ENCODE results near the gene MVP.
"Not testable (repeated sequence)": the region's sequence is repeated elsewhere in the genome, so short reads cannot be mapped to it uniquely, and the experiment has no call there.

MVP gene

GRCh38 chr16:29820271-29820701, at the start of gene MVP:
Gene MVP, plus strand, starts transcription at chr16:29820462. Its CDS starts 10,088 bp downstream, at chr16:29830550.
- peak; percentile 87 for DNase-seq

DNA sequence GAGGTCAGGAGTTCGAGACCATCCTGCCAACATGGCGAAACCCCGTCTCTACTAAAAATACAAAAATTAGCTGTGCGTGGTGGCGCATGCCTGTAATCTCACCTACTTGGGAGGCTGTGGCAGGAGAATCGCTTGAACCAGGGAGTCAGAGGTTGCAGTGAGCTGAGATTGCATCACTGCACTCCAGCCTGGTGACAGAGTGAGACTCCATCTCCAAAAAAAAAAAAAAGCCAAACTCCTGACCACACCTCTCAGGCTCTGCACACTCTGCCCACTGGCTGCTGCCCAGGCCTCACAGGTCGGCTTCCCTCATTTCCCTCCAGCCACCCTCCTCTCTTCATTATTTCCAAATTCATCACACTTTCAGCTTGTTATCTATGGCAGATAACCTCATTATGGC, 47.9 kb upstream of the MVP start:
- not testable (repeated sequence) for DNase-seq

- no peak for DNase-seq
Measured at GRCh38 chr16:29774730-29775129, 45.5 kb upstream of the MVP start.

GRCh38 chr16:29775742-29776408, 44.4 kb upstream of the MVP start:
- DNase-seq: peak; percentile 74

DNA sequence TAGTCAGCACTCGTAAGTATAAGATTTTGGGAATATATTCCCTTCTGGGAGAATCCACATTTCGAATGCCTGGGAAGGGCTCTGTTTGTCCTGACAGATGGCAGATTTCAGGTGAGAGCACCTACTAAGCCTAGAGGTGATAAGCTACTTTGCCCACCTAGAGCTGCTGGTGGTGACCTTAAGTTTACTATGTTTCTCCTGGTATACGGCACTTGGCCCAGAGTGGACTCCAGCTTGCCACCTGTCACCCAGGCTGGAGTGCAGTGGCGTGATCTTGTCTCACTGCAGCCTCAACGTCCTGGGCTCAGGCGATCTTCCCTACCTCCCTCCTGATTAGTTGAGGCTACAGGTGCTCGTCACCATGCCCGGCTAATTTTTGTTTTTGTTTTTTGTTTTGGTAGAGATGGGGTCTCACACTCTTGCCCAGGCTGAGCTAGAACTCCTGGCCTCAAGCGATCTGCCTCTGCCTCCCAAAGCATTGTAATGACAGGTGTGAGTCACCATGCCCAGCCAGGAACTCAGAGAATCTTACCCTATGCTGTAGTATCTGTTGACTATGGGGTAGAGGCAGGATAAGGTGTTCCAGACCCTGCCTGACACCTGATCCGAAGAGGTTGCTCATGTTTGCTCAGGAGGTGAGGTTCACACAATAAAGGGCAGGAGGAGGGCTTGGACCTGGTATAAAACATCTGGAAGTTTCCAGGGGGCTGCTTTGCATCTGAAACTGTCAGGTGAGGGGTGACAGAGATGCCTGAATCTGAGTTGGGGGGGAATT, 42.5 kb upstream of the MVP start, which contains the start of gene ZG16:
Gene ZG16, plus strand, starts transcription at position 681 of the 775 bp plus-strand sequence. CDS start 1,011 bp downstream, outside the sequence.
- peak; percentile 5 for DNase-seq

- no peak for DNase-seq
Measured at GRCh38 chr16:29779474-29779873, 40.8 kb upstream of the MVP start.

DNA sequence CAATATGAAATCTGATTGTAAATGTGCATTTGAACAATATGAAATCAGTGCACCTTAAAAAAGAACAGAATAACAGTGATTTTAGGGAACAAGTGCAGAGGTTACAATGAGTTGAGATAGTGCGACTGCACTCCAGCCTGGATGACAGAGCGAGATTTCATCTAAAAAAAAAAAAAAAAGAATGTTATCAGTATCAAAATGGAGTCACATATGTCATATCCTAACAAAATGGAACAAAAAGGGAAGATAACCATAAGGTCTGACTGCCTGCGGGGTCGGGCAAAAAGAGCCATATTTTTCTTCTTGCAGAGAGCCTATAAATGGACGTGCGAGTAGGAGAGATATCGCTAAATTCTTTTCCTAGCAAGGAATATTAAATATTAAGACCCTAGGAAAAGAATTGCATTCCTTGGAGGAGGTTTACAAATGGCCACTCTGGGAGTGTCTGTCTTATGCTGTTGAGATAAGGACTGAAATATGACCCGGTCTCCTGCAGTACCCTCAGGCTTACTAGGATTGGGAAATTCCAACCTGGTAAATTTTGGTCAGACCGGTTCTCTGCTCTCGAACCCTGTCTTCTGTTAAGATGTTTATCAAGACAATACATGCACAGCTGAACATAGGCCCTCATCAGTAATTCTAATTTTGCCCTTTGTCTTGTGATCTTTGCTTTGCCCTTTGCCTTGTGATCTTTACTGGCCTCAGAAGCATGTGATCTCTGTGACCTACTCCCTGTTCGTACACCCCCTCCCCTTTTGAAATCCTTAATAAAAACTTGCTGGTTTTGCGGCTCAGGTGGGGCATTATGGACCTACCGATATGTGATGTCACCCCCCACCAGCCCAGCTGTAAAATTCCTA, 36.9 kb upstream of the MVP start:
- not testable (repeated sequence) for DNase-seq

GRCh38 chr16:29784157-29784556, 36.1 kb upstream of the MVP start:
- no peak for DNase-seq

DNA sequence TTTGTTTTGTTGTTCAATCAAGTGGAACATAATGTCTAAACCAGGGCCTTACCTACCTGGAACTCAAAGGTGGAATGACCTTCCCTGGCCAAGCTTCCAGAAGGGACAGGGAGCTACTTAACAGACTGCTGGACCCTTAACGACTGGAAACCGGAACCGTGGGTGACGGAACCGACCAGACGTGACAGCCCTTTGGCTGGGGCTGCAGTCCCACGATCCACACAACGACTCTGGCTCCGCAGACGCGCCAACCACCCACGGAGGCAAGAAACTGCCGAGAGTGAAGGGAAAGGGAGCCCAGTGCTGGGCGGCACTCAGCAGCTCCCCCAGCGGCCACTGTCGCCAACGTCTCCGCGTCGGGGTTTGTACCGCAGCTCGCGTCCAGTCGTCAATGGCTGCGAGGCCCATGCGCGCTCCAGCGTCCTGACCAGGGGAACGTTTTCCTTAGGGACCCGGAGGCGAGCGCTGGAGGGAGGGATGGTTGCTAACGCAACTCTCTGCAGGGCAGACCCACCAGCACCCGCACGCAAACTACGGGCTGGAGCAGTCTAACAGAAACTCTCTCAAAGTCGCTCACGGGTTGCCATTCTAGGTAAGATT, 35.3 kb upstream of the MVP start:
- DNase-seq: no peak

GRCh38 chr16:29787155-29787554, 33.1 kb upstream of the MVP start:
- not testable (repeated sequence) for DNase-seq

- no peak for DNase-seq
Measured at GRCh38 chr16:29789775-29790182, 30.5 kb upstream of the MVP start.

- peak; percentile 98 for DNase-seq
Measured at GRCh38 chr16:29790183-29790948, 29.9 kb upstream of the MVP start, which contains the start of gene KIF22. Gene KIF22, plus strand, starts transcription at chr16:29790751. Its CDS starts 9 bp downstream, at chr16:29790760.

- DNase-seq: peak; percentile 55
Measured at GRCh38 chr16:29790949-29791844, 29.1 kb upstream of the MVP start.

DNA sequence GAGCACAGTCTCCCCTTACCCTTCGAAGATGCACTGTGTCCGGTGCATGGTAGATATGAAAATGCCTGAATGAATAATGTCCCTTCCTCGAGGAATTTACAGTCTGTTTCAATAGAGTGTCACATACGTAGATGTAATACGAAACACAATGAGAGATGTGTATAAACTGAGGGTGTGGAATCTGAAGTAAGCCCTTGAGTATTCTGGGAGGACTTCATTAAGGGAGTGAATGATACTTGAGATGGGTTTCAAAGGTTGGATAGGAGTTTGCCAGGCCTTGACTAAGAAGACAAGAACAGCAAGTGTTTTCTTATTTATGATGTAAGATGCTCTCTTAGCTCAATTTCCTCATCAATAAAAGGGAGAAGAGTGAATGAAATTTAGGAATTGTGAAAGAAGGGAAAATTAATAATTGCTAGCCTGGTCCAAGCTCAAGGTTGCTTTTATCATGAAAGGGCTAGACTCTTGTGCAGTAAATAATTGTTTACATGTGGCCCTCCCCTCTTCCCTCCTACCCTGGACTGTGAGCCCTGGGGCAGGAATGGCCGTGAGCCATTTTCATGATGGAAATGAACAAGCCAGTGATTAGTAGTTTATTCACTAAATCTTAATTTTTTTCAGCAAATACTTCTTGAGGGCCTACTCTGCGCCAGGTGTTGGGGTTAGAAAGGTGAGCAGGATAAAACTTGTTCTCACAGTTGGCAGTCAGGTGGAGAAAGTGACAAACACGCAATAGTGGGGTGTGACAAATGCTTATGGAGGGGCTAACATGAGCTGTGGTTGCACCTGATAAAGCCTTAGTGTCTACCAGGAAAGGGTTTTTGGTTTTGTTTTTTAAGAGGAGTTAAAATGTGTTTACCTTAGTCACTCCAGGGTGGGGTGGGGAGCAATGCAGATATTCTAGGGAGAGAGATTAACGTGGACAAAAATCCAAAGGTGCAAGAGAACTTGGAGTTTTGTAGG, 28.1 kb upstream of the MVP start:
- no peak for DNase-seq

- DNase-seq: not testable (repeated sequence)
Measured at GRCh38 chr16:29793153-29793552, 27.1 kb upstream of the MVP start.

DNA sequence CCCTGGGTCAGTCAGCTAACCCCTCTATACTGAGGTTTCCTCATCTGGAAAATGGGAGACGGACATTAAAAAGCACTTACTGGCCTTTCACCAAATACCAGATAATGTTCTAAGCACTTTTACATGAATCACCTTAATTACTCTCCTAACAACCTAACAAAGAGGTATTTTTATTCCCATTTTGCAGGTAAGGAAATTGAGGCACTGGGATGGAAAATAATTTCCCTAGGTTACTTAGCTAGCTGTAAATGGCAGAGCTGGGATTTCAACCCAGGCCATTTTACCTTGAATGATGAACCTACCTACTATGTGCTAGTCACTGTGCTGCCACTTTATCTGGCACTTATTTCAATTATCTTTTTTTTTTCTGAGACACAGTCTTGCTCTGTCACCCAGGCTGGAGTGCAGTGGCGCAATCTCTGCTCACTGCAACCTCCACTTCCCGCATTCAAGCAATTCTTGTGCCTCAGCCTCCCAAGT, 26.0 kb upstream of the MVP start:
- no peak for DNase-seq

DNA sequence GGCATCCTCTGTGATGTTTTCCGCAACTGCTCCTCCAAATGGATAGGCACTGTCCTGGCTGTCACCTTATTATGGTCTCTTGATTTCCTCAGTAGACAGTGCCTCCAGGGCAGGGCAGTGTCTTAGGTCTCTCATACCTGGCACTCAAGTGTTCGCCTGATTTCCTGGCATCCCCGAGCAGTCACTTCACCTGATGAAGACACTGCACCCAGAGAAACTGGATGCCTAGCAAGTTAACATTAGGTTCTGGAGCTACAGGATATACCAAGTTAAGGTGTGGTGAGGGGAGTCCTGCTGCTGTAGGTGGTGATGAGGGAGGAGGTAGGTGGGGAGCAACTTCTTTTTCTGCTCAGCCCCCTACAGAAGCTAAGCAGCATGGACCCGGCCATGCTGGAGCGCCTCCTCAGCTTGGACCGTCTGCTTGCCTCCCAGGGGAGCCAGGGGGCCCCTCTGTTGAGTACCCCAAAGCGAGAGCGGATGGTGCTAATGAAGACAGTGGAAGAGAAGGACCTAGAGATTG, 17.8 kb upstream of the MVP start:
- DNase-seq: no peak

- DNase-seq: no peak
Measured at GRCh38 chr16:29804020-29804419, 16.2 kb upstream of the MVP start.
